GM06990 (cell line): ENCODE measurements around the gene ZNF862.

Source experiments
- DNase-seq: peaks from one replicate; pipeline ENCODE4 v3.0.0-alpha.2; 2011; ENCODE audit not compliant: insufficient read length; ENCODE audit errors: extremely low read depth
- H3K27me3 ChIP-seq: replicated peaks from 2 replicates; pipeline ENCODE4 v1.6.0; 2011; ENCODE audit warnings: low read length; ENCODE audit not compliant: control insufficient read depth, insufficient read depth
- H3K36me3 ChIP-seq: 2 replicates; pipeline ENCODE4 v1.5.1; 2011; ENCODE audit warnings: low read length; ENCODE audit not compliant: control insufficient read depth, insufficient read depth
- H3K4me3 ChIP-seq: replicated peaks from 2 replicates; pipeline ENCODE4 v1.5.1; 2011; ENCODE audit warnings: low read depth, mild to moderate bottlenecking, control low read depth, low read length
- CTCF ChIP-seq: IDR thresholded peaks from 2 replicates; pipeline ENCODE4 v1.5.1; 2011; ENCODE audit warnings: low read length, control low read depth, mild to moderate bottlenecking, inconsistent platforms; ENCODE audit not compliant: insufficient read depth, poor library complexity, severe bottlenecking

Gene ZNF862

GRCh38 chr7:149821191-149822148, 16.7 kb upstream of the ZNF862 start:
- Histone ChIP-seq H3K4me3 (no peak overlapping the region), H3K27me3 (no peaks in the 10 kb centered on the region; the same call in 1 of the 2 replicates), H3K36me3 (no peaks in the 10 kb centered on the region)
- DNase-seq = no peak
- TF ChIP-seq CTCF = no peak

- no peaks in the 10 kb centered on the region; the same call in 1 of the 2 replicates for H3K27me3 ChIP-seq
- no peak overlapping the region for H3K4me3 ChIP-seq
- DNase-seq = no peak
- no peaks in the 10 kb centered on the region for H3K36me3 ChIP-seq
- TF ChIP-seq CTCF = no peak
These were observed 15.7 kb upstream of the ZNF862 start for GRCh38 chr7:149822353-149822943.

GRCh38 chr7:149823191-149823630, 15.0 kb upstream of the ZNF862 start:
- DNase-seq = no peak
- no peak for TF ChIP-seq CTCF
- Histone ChIP-seq H3K36me3 (no peaks in the 10 kb centered on the region), H3K27me3 (no peaks in the 10 kb centered on the region; the same call in 1 of the 2 replicates), H3K4me3 (no peak overlapping the region)

- Histone ChIP-seq H3K4me3 (no peak overlapping the region), H3K27me3 (no peaks in the 10 kb centered on the region; the same call in 1 of the 2 replicates), H3K36me3 (no peaks in the 10 kb centered on the region)
- no peak for TF ChIP-seq CTCF
- no peak for DNase-seq
These were observed 14.5 kb upstream of the ZNF862 start for GRCh38 chr7:149823631-149824199.

- Histone ChIP-seq H3K4me3 (no peak overlapping the region), H3K36me3 (no peaks in the 10 kb centered on the region), H3K27me3 (no peaks in the 10 kb centered on the region; the same call in 1 of the 2 replicates)
- no peak for DNase-seq
- TF ChIP-seq CTCF = no peak
These were observed 13.9 kb upstream of the ZNF862 start for GRCh38 chr7:149824301-149824741.
